Muscle of back (tissue), 13 donors: ENCODE data around the gene TAF10. TPM values are rescaled to one million over a fixed set of nuclear protein-coding genes. Genes with fewer than 3 reads are reported as not detected.

Experiments
- DNase-seq, 3 donors: peaks; one replicate each; pipeline versions ENCODE4 v3.0.0 to v3.0.0-alpha.2; 2013
- long read RNA-seq, 9 donors: transcript quantifications; one replicate each; lab custom pipeline, GENCODE V29; 2026
- polyA plus RNA-seq, 10 donors: library from polyadenylated mRNA; unstranded; fragments of 120-200 nt; gene quantifications; one replicate each; pipeline ENCODE4 v1.2.1, GENCODE V29; 2013; ENCODE audit not compliant: insufficient read length in 10 of 10

The TAF10 gene
- 100 to 1,000 TPM in 6 of 10 donors, 10 to 100 TPM in 4; 96.4 to 127 (median 108) TPM for polyA plus RNA-seq
- long read RNA-seq, donor 1, full-length matches to known transcripts, result 68 of 76 reads
- long read RNA-seq, donor 1, partial matches to known transcripts, result 8 of 76 reads
- long read RNA-seq, donor 1, other reads (novel, unspliced or antisense), result 0 of 76 reads
- long read RNA-seq, donor 2, full-length matches to known transcripts, result 61 of 66 reads
- long read RNA-seq, donor 2, partial matches to known transcripts, result 5 of 66 reads
- long read RNA-seq, donor 2, other reads (novel, unspliced or antisense), result 0 of 66 reads
- long read RNA-seq, donor 3, result 0 reads
- long read RNA-seq, donor 4, transcript TAF10-201 (5 exons, 1,215 nt), result major isoform, 45 of 45 reads
- long read RNA-seq, donor 4, partial matches to known transcripts, result 0 of 45 reads
- long read RNA-seq, donor 4, other reads (novel, unspliced or antisense), result 0 of 45 reads
- long read RNA-seq, donor 5, full-length matches to known transcripts, result 94 of 141 reads
- long read RNA-seq, donor 5, partial matches to known transcripts, result 47 of 141 reads
- long read RNA-seq, donor 5, other reads (novel, unspliced or antisense), result 0 of 141 reads
- long read RNA-seq, donor 6, full-length matches to known transcripts, result 91 of 103 reads
- long read RNA-seq, donor 6, partial matches to known transcripts, result 12 of 103 reads
- long read RNA-seq, donor 6, other reads (novel, unspliced or antisense), result 0 of 103 reads
- long read RNA-seq, donor 7, full-length matches to known transcripts, result 44 of 49 reads
- long read RNA-seq, donor 7, partial matches to known transcripts, result 5 of 49 reads
- long read RNA-seq, donor 7, other reads (novel, unspliced or antisense), result 0 of 49 reads
- long read RNA-seq, donor 8, transcript TAF10-201 (5 exons, 1,215 nt), result major isoform, 46 of 132 reads
- long read RNA-seq, donor 8, partial matches to known transcripts, result 63 of 132 reads
- long read RNA-seq, donor 8, other reads (novel, unspliced or antisense), result 22 of 132 reads
- long read RNA-seq, donor 9, transcript TAF10-201 (5 exons, 1,215 nt), result major isoform, 11 of 12 reads
- long read RNA-seq, donor 9, partial matches to known transcripts, result 0 of 12 reads
- long read RNA-seq, donor 9, other reads (novel, unspliced or antisense), result 0 of 12 reads

- DNase-seq, result peak; percentile 96 to 99 (median 97)
These were observed at the start of gene TAF10 for GRCh38 chr11:6612213-6613041. Gene TAF10, minus strand, starts transcription at chr11:6612216. Its CDS starts 27 bp downstream, at chr11:6612189.

- DNase-seq, result no peak
These were observed 48.7 kb upstream of the TAF10 start for GRCh38 chr11:6660712-6661111.

GRCh38 chr11:6658647-6659046, 46.6 kb upstream of the TAF10 start:
- DNase-seq, result no peak

- DNase-seq, result no peak
These were observed 45.3 kb upstream of the TAF10 start for GRCh38 chr11:6657346-6657745.

- peak in 1 of 3 donors; percentile 38 for DNase-seq
These were observed 44.9 kb upstream of the TAF10 start for GRCh38 chr11:6656936-6657335.

- no peak for DNase-seq
These were observed 44.5 kb upstream of the TAF10 start for GRCh38 chr11:6656584-6656915.

GRCh38 chr11:6655790-6656583, 44.0 kb upstream of the TAF10 start, which contains the start of gene DCHS1:
Gene DCHS1, minus strand, starts transcription at chr11:6655809. Its CDS starts 14,196 bp downstream, at chr11:6641613.
- peak in 2 of 3 donors; percentile 70 to 86 for DNase-seq

- peak in 2 of 3 donors; percentile 45 to 83 for DNase-seq
These were observed 43.2 kb upstream of the TAF10 start for GRCh38 chr11:6655020-6655789.

GRCh38 chr11:6654281-6655019, 42.4 kb upstream of the TAF10 start:
- peak in 1 of 3 donors; percentile 38 for DNase-seq

GRCh38 chr11:6653656-6654055, 41.6 kb upstream of the TAF10 start:
- DNase-seq, result no peak

GRCh38 chr11:6653097-6653496, 41.1 kb upstream of the TAF10 start:
- DNase-seq, result no peak

- no peak for DNase-seq
These were observed 40.2 kb upstream of the TAF10 start for GRCh38 chr11:6652182-6652581.

GRCh38 chr11:6650980-6651379, 39.0 kb upstream of the TAF10 start:
- no peak for DNase-seq

- DNase-seq, result no peak
These were observed 38.1 kb upstream of the TAF10 start for GRCh38 chr11:6650104-6650503.

- DNase-seq, result no peak
These were observed 36.5 kb upstream of the TAF10 start for GRCh38 chr11:6648501-6648900.

GRCh38 chr11:6647836-6648235, 35.8 kb upstream of the TAF10 start:
- DNase-seq, result no peak

- DNase-seq, result peak; percentile 58 to 92 (median 79)
These were observed 35.1 kb upstream of the TAF10 start for GRCh38 chr11:6646918-6647679.

- peak; percentile 90 to 97 (median 93) for DNase-seq
These were observed 34.5 kb upstream of the TAF10 start for GRCh38 chr11:6646576-6646917.
